ENCODE data around the gene ATG9A.
"Not testable (repeated sequence)": the region's sequence is repeated elsewhere in the genome, so short reads cannot be mapped to it uniquely, and the experiment has no call there.

The ATG9A gene

DNA sequence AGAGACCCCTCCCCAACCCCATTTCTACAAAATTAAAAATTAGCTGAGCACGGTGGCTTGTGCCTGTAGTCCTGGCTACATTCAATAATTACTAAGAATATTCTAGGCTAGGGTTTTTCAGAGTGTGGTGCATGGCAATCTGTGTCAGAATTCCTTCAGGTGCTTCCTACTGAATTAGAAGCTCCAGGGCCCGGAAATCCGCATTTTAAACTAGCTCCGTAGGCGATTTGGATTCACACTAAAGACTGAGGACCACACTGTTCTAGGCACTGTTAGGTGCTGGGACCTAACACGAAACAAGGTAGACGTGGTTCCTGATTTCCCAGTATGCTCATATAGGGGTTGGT lies 23.5 kb downstream of the ATG9A start:
- DNase-seq = no peak

- DNase-seq = no peak
These were observed 24.3 kb downstream of the ATG9A start for GRCh38 chr2:219205165-219205538.

- no peak for DNase-seq
These were observed 24.8 kb downstream of the ATG9A start for GRCh38 chr2:219204425-219205164.

GRCh38 chr2:219201331-219201730 lies 28.1 kb downstream of the ATG9A start:
- DNase-seq = not testable (repeated sequence)

- not testable (repeated sequence) for DNase-seq
These were observed 28.7 kb downstream of the ATG9A start for GRCh38 chr2:219200502-219201326.

DNA sequence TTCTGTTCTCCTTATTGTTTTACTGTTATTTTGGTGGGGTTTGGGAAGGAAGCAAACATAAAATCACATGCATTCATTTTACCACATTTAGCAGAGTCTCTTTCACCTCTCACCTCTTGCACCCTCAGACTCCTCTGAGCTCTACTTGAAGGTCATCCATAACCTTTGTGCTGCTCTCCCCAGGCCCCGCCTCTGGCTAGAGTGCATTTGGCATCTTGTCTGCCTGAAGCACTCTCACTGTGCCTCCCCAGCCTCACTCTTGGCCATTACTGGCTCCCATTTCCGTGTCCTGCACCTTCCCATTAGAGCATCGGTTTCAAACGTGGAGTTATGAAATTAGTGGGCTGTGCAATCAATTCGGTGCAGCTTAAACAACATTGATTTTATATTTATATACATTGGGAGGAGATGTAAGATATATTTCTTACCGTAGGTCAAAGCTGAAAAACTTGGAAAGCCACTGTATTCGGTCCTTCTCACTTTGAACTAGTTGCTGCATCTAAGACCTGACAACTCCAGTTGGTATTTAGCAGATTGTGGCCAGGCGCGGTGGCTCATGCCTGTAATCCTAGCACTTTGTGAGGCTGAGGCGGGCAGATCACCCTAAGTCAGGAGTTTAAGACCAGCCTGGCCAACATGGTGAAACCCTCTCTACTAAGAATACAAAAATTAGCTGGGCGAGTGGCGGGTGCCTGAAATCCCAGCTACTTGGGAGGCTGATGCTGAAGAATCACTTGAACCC lies 29.8 kb downstream of the ATG9A start:
- no peak for DNase-seq

GRCh38 chr2:219198974-219199373 lies 30.5 kb downstream of the ATG9A start:
- no peak for DNase-seq

- no peak for DNase-seq
These were observed 32.0 kb downstream of the ATG9A start for GRCh38 chr2:219197388-219197787.

- no peak for DNase-seq
These were observed 42.5 kb downstream of the ATG9A start for GRCh38 chr2:219186754-219187456.

DNA sequence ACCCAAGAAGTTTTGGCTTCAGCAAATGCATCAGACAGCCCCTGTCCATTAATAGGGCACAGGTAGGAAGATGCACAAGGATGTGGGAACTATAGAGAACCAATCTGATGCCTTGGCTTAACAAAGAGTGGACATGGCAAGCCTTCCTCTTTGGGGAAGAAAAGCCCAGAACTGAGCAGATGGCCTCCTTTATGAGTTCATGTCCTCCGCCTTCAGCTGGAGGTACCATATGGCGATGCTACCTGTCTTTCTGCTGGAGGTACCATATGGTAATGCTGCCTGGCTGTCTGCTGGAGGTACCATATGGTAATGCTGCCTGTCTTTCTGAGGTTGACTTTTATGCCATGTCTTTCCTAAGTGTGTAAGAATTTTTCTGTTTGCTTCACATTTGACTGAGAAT lies 45.3 kb downstream of the ATG9A start:
- DNase-seq = no peak

GRCh38 chr2:219183151-219183772 lies 46.2 kb downstream of the ATG9A start:
- no peak for DNase-seq

DNA sequence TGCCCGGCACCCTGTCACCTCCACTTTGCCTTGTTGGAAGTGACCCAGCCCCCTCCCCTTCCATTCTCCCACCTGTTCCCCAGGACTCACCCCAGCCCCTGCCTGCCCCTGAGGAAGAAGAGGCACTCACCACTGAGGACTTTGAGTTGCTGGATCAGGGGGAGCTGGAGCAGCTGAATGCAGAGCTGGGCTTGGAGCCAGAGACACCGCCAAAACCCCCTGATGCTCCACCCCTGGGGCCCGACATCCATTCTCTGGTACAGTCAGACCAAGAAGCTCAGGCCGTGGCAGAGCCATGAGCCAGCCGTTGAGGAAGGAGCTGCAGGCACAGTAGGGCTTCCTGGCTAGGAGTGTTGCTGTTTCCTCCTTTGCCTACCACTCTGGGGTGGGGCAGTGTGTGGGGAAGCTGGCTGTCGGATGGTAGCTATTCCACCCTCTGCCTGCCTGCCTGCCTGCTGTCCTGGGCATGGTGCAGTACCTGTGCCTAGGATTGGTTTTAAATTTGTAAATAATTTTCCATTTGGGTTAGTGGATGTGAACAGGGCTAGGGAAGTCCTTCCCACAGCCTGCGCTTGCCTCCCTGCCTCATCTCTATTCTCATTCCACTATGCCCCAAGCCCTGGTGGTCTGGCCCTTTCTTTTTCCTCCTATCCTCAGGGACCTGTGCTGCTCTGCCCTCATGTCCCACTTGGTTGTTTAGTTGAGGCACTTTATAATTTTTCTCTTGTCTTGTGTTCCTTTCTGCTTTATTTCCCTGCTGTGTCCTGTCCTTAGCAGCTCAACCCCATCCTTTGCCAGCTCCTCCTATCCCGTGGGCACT lies 46.9 kb downstream of the ATG9A start:
- DNase-seq = peak; percentile 51

GRCh38 chr2:219181531-219181930 lies 47.9 kb downstream of the ATG9A start:
- DNase-seq = no peak

DNA sequence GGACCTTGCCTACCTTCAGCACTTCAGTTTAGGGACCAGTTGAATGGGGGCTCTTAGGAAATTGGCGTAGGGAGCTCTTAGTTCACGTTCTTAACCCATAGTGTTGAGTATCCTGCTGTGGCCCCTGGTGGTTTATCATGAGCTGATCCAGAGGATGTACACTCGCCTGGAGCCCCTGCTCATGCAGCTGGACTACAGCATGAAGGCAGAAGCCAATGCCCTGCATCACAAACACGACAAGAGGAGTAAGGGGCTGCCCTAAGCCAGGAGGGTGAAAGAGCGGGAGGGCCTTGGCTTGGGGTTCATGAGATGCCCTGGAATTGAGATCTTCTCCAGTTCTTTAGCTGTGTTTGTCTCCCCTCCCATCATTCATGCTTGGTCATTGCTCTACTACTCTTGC lies 48.5 kb downstream of the ATG9A start:
- no peak for DNase-seq

GRCh38 chr2:219179601-219180465 lies 49.6 kb downstream of the ATG9A start:
- DNase-seq = no peak

GRCh38 chr2:219178377-219179175 lies 50.9 kb downstream of the ATG9A start:
- peak; percentile 26 for DNase-seq

DNA sequence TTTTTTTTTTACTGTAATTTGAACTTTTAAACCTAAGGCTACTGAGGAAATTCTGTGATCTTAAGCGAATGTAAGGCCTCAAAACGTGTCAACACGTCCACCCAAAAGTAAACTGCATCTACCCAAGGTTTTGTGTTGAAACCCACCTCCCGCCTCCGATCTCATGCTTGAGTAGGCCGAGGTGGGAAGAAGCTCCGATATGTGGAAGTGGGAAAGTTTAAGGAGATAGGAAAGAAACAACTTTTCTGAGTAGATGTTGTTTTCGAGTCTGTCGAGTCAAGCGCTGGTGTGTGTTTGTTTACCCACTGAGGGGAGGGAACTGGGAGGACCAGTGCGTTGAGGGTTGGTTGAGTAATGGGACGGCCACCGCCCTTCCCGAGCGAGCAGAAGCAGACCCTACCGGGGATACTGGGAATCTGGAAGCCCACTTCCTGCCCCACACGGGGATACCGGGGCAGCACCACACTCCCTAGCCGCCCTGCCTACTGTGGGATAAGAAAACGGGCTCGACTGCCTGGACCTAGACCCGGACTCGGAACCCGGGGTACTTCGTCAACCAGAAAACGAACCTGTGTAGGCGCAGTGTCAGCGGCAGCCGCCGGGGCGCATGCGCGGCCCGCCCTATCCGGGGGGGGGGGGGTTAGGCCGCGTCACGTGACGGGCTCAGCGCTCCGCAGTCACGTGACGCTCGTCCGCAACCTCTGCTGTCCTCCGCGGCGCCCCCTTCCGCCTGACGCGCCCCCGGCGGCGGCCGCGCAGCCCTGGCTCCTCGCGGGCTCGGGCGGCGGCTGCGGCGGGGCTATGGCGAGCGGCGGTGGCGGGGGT lies 51.7 kb downstream of the ATG9A start, which contains the start of gene RETREG2:
Gene RETREG2, plus strand, starts transcription at position 724 of the 825 bp plus-strand sequence. Its CDS starts 78 bp downstream, at position 802.
- peak; percentile 89 for DNase-seq

- DNase-seq = peak; percentile 89
These were observed 52.5 kb downstream of the ATG9A start, which contains the start of gene CNPPD1 for GRCh38 chr2:219176818-219177551. TSS of gene CNPPD1 (minus strand) at chr2:219176925. CDS start at chr2:219176828, 97 bp downstream.
